Measurements from ENCODE around the gene SEPTIN2.

SEPTIN2 gene

GRCh38 chr2:241307055-241307454, 8.7 kb upstream of the SEPTIN2 start:
- Histone ChIP-seq H3K36me3 (no peaks in the 10 kb centered on the region), H3K4me1 (ENCODE audit: control insufficient read depth in 1 of 2, insufficient read depth in 1 of 2, low read depth in 1 of 2, low read length in 1 of 2) (peaks cover 14 to 18% of the 10 kb centered on the region in 2 experiments), H3K27me3 (no peaks in the 10 kb centered on the region), H3K9me3 (no peaks in the 10 kb centered on the region), H3K4me3 (ENCODE audit: low read depth in 1 of 2, low read length in 1 of 2) (no peak overlapping the region), H3K27ac (no peak overlapping the region)
- TF ChIP-seq CTCF (IDR thresholded peaks at IDR 0.05): no peak

- no peaks in the 10 kb centered on the region for H3K9me3 ChIP-seq
- TF ChIP-seq CTCF (IDR thresholded peaks at IDR 0.05): no peak
- H3K27ac ChIP-seq: no peak overlapping the region
- no peak overlapping the region for H3K4me3 ChIP-seq (ENCODE audit: low read depth in 1 of 2, low read length in 1 of 2)
- no peaks in the 10 kb centered on the region for H3K36me3 ChIP-seq
- no peaks in the 10 kb centered on the region for H3K27me3 ChIP-seq
- peaks cover 14 to 23% of the 10 kb centered on the region in 2 experiments for H3K4me1 ChIP-seq (ENCODE audit: control insufficient read depth in 1 of 2, insufficient read depth in 1 of 2, low read depth in 1 of 2, low read length in 1 of 2)
These were observed 7.5 kb upstream of the SEPTIN2 start for GRCh38 chr2:241308267-241308666.

GRCh38 chr2:241308832-241309500, 6.8 kb upstream of the SEPTIN2 start:
- peak overlapping the region; percentile 78 for H3K27ac ChIP-seq
- TF ChIP-seq CTCF (IDR thresholded peaks at IDR 0.05): no peak
- no peaks in the 10 kb centered on the region for H3K36me3 ChIP-seq
- no peaks in the 10 kb centered on the region for H3K9me3 ChIP-seq
- H3K4me1 ChIP-seq (ENCODE audit: control insufficient read depth in 1 of 2, insufficient read depth in 1 of 2, low read depth in 1 of 2, low read length in 1 of 2): peaks cover 20 to 30% of the 10 kb centered on the region in 2 experiments
- H3K4me3 ChIP-seq (ENCODE audit: low read depth in 1 of 2, low read length in 1 of 2): no peak overlapping the region
- no peaks in the 10 kb centered on the region for H3K27me3 ChIP-seq

- H3K4me1 ChIP-seq (ENCODE audit: control insufficient read depth in 1 of 2, insufficient read depth in 1 of 2, low read depth in 1 of 2, low read length in 1 of 2): peaks cover 27 to 37% of the 10 kb centered on the region in 2 experiments
- H3K27me3 ChIP-seq: no peaks in the 10 kb centered on the region
- H3K9me3 ChIP-seq: no peaks in the 10 kb centered on the region
- no peak for TF ChIP-seq CTCF (IDR thresholded peaks at IDR 0.05)
- H3K4me3 ChIP-seq (ENCODE audit: low read depth in 1 of 2, low read length in 1 of 2): no peak overlapping the region
- no peaks in the 10 kb centered on the region for H3K36me3 ChIP-seq
- H3K27ac ChIP-seq: peak overlapping the region; percentile 78
These were observed 6.0 kb upstream of the SEPTIN2 start for GRCh38 chr2:241309684-241310117.

GRCh38 chr2:241310917-241311566, 4.7 kb upstream of the SEPTIN2 start:
- TF ChIP-seq CTCF (IDR thresholded peaks at IDR 0.05): no peak
- no peaks in the 10 kb centered on the region for H3K27me3 ChIP-seq
- peaks cover 29 to 39% of the 10 kb centered on the region in 2 experiments for H3K4me1 ChIP-seq (ENCODE audit: control insufficient read depth in 1 of 2, insufficient read depth in 1 of 2, low read depth in 1 of 2, low read length in 1 of 2)
- H3K27ac ChIP-seq: no peak overlapping the region
- no peaks in the 10 kb centered on the region for H3K36me3 ChIP-seq
- no peak overlapping the region for H3K4me3 ChIP-seq (ENCODE audit: low read depth in 1 of 2, low read length in 1 of 2)
- H3K9me3 ChIP-seq: no peaks in the 10 kb centered on the region
